Measurements from ENCODE around the gene B3GALNT2. TPM values are rescaled to one million over a fixed set of nuclear protein-coding genes. Genes with fewer than 3 reads are reported as not detected.

Gene B3GALNT2
- total RNA-seq, 1 experiment from 2014 or later, result 26.4 TPM

DNA sequence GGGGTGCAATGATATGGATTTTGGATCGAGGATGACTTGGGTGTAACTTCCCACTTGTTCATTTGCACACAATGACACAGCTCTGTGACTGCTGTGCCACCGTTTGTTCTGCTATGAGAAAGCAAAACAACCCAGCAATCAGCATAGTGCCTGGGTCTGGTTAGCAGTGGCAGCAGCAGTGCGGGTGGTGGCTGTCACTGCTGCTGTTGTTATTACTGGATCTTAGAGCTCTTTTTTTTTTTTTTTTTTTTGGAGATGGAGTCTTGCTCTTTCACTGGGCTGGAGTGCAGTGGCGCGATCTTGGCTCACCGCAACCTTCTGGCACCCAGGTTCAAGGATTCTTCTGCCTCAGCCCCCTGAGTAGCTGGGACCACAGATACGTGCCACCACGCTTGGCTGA lies 80.2 kb downstream of the B3GALNT2 start:
- Histone ChIP-seq H2AFZ (ENCODE audit: low read length) (no peak overlapping the region), H3K4me1 (ENCODE audit: insufficient read depth, low read length) (0 out of 2 replicates have a peak, but pooled peaks cover 1% of the 10 kb centered on the region), H3K27me3 (ENCODE audit: low read length) (no peaks in the 10 kb centered on the region), H4K20me1 (ENCODE audit: low read length) (no peaks in the 10 kb centered on the region), H3K36me3 (ENCODE audit: low read depth, low read length) (no peaks in the 10 kb centered on the region), H3K9ac (ENCODE audit: low read length) (no peak overlapping the region), H3K9me3 (ENCODE audit: low read length) (no peaks in the 10 kb centered on the region), H3K79me2 (ENCODE audit: low read length) (no peaks in the 10 kb centered on the region), H3K4me2 (ENCODE audit: low read length) (no peak overlapping the region), H3K4me3 (ENCODE audit: low read length) (no peak overlapping the region), H3K27ac (ENCODE audit: low read length) (no peak overlapping the region), H3K9me2 (replicated peaks; ENCODE audit: low read length) (no peaks in the 10 kb centered on the region), H3F3A (ENCODE audit: low read length, unreplicated experiment) (no peaks in the 10 kb centered on the region)
- intact Hi-C loops (cut with micrococcal nuclease), result no loop called here
- no TSS peak for BruUV-seq (replicated peaks)
- ChIA-PET CTCF (interaction anchor here (0.6 kb wide), 1 partner anchor 331 kb away, joined by 4 read pairs; no protein-coding TSS in a partner anchor), POLR2A (ENCODE audit: unreplicated experiment) (no interaction called here)
- TF ChIP-seq EZH2phosphoT487 (IDR thresholded peaks at IDR 0.05; ENCODE audit: borderline replicate concordance, low read length) (no peak), EZH2 (IDR thresholded peaks at IDR 0.05; ENCODE audit: low read length, unreplicated experiment) (no peak)
- TF ChIP-seq, protein P1, sequence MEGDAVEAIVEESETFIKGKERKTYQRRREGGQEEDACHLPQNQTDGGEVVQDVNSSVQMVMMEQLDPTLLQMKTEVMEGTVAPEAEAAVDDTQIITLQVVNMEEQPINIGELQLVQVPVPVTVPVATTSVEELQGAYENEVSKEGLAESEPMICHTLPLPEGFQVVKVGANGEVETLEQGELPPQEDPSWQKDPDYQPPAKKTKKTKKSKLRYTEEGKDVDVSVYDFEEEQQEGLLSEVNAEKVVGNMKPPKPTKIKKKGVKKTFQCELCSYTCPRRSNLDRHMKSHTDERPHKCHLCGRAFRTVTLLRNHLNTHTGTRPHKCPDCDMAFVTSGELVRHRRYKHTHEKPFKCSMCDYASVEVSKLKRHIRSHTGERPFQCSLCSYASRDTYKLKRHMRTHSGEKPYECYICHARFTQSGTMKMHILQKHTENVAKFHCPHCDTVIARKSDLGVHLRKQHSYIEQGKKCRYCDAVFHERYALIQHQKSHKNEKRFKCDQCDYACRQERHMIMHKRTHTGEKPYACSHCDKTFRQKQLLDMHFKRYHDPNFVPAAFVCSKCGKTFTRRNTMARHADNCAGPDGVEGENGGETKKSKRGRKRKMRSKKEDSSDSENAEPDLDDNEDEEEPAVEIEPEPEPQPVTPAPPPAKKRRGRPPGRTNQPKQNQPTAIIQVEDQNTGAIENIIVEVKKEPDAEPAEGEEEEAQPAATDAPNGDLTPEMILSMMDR (conservative IDR thresholded peaks at IDR 0.05; ENCODE audit: low read depth, low read length), result no peak
- DNase-seq (no peak), ATAC-seq (no peak)

DNA sequence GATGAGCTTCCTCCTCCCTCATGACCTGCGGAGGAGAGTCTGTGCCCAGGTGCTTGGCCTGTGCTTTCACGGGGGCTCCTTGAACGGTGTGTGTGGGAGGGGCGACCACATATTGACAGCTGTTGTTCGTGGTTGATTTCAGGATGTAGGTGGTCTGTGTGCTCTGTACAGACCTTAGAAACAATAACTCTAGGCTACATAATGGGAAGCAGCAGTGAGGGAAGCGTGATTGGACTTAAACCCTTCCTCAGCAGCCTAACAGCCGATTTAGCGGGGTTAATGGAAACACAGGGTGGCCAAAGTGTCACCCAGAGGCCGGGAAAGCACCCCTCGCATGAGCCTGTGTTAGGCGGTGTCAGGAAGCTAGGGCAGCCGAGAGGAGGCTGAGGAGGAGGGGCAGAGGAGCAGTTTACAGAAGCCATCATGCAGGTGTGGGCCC lies 81.0 kb downstream of the B3GALNT2 start:
- no peak for DNase-seq
- intact Hi-C loops (cut with micrococcal nuclease), result no loop called here
- Histone ChIP-seq H3K79me2 (ENCODE audit: low read length) (no peaks in the 10 kb centered on the region), H3K9me2 (replicated peaks; ENCODE audit: low read length) (no peaks in the 10 kb centered on the region), H3F3A (ENCODE audit: low read length, unreplicated experiment) (no peaks in the 10 kb centered on the region), H3K9ac (ENCODE audit: low read length) (no peak overlapping the region), H3K4me3 (ENCODE audit: low read length) (no peak overlapping the region), H3K36me3 (ENCODE audit: low read depth, low read length) (no peaks in the 10 kb centered on the region; the same call in 1 of the 2 replicates), H3K9me3 (ENCODE audit: low read length) (no peaks in the 10 kb centered on the region), H3K27me3 (ENCODE audit: low read length) (no peaks in the 10 kb centered on the region), H3K27ac (ENCODE audit: low read length) (no peak overlapping the region), H3K4me2 (ENCODE audit: low read length) (no peak overlapping the region), H4K20me1 (ENCODE audit: low read length) (no peaks in the 10 kb centered on the region), H2AFZ (ENCODE audit: low read length) (no peak overlapping the region), H3K4me1 (ENCODE audit: insufficient read depth, low read length) (no peaks in the 10 kb centered on the region)
- ATAC-seq, result no peak
- TF ChIP-seq EZH2phosphoT487 (IDR thresholded peaks at IDR 0.05; ENCODE audit: borderline replicate concordance, low read length) (no peak), EZH2 (IDR thresholded peaks at IDR 0.05; ENCODE audit: low read length, unreplicated experiment) (no peak)
- TF ChIP-seq, protein P1 (conservative IDR thresholded peaks at IDR 0.05; ENCODE audit: low read depth, low read length), result no peak
- no TSS peak for BruUV-seq (replicated peaks)
- ChIA-PET POLR2A (ENCODE audit: unreplicated experiment) (no interaction called here), CTCF (no interaction called here)

DNA sequence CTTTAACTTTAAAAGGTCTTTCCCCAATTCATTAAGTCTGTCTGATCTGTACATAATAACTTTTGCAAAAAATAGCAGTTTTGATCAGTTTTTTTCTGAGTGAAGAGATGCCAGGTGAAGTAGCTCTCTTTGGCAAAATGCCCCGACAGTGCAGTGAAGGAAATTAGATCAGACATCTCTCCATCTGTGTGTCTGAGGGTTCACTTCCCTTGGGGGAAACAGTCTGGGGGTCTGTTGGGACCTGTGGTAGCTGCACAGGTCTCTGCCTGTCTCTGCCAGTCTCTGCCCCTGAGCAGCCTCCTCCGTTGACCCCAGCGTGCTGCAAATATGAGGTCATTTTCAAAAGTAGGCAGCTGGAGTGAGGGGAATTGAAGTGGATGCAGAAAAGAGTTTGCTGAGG lies 82.5 kb downstream of the B3GALNT2 start:
- no peak for DNase-seq
- H3K4me1 ChIP-seq (ENCODE audit: insufficient read depth, low read length), result peaks cover 2% of the 10 kb centered on the region; the same call in 1 of the 2 replicates
- no peak overlapping the region for H3K4me2 ChIP-seq (ENCODE audit: low read length)
- H3K9ac ChIP-seq (ENCODE audit: low read length), result no peak overlapping the region
- BruUV-seq (replicated peaks), result no TSS peak
- H3K9me3 ChIP-seq (ENCODE audit: low read length), result no peaks in the 10 kb centered on the region
- no peak for ATAC-seq
- TF ChIP-seq, protein P1 (conservative IDR thresholded peaks at IDR 0.05; ENCODE audit: low read depth, low read length), result no peak
- TF ChIP-seq EZH2phosphoT487 (IDR thresholded peaks at IDR 0.05; ENCODE audit: borderline replicate concordance, low read length) (no peak), EZH2 (IDR thresholded peaks at IDR 0.05; ENCODE audit: low read length, unreplicated experiment) (no peak)
- H3K36me3 ChIP-seq (ENCODE audit: low read depth, low read length), result no peaks in the 10 kb centered on the region; the same call in 1 of the 2 replicates
- no peaks in the 10 kb centered on the region for H3K27me3 ChIP-seq (ENCODE audit: low read length)
- no peaks in the 10 kb centered on the region for H3K79me2 ChIP-seq (ENCODE audit: low read length)
- no peaks in the 10 kb centered on the region for H3K9me2 ChIP-seq (replicated peaks; ENCODE audit: low read length)
- no peak overlapping the region for H3K4me3 ChIP-seq (ENCODE audit: low read length)
- intact Hi-C loops (cut with micrococcal nuclease), result no loop called here
- CTCF ChIA-PET, result no interaction called here
- no peaks in the 10 kb centered on the region; the same call in 1 of the 2 replicates for H4K20me1 ChIP-seq (ENCODE audit: low read length)
- POLR2A ChIA-PET (ENCODE audit: unreplicated experiment), result no interaction called here
- no peak overlapping the region for H3K27ac ChIP-seq (ENCODE audit: low read length)
- no peak overlapping the region for H2AFZ ChIP-seq (ENCODE audit: low read length)
- H3F3A ChIP-seq (ENCODE audit: low read length, unreplicated experiment), result peaks cover 2% of the 10 kb centered on the region

Measured in PC-3 (cell line).